Activated CD4-positive, CD25-positive, alpha-beta regulatory T cell (primary cell): ENCODE measurements around the gene CC2D2B.
"Not testable (repeated sequence)": the region's sequence is repeated elsewhere in the genome, so short reads cannot be mapped to it uniquely, and the experiment has no call there.

Source experiments
- DNase-seq, 4 experiments: peaks; one replicate each; lab custom pipeline; 2025; lab: John Stamatoyannopoulos, UW

Gene CC2D2B

GRCh38 chr10:96023168-96023567, 115.4 kb downstream of the CC2D2B start:
- DNase-seq = no peak

- DNase-seq = no peak
Observed at GRCh38 chr10:96025566-96025965, 117.8 kb downstream of the CC2D2B start.

- no peak for DNase-seq
Observed at GRCh38 chr10:96034625-96035024, 126.8 kb downstream of the CC2D2B start.

- no peak for DNase-seq
Observed at GRCh38 chr10:96038476-96039387, 131.0 kb downstream of the CC2D2B start.

GRCh38 chr10:96041146-96041545, 133.4 kb downstream of the CC2D2B start:
- DNase-seq = no peak

- DNase-seq = peak; percentile 61 to 72 (median 69)
Observed at GRCh38 chr10:96043033-96043892, 135.5 kb downstream of the CC2D2B start, which contains the start of gene CCNJ. TSS of gene CCNJ (plus strand) at chr10:96043583. CDS start at chr10:96044394, 811 bp downstream.

- peak; percentile 4 to 32 (median 24) for DNase-seq
Observed at GRCh38 chr10:96043893-96044715, 136.3 kb downstream of the CC2D2B start.

GRCh38 chr10:96044736-96045135, 137.0 kb downstream of the CC2D2B start:
- no peak for DNase-seq

GRCh38 chr10:96046546-96046945, 138.8 kb downstream of the CC2D2B start:
- no peak for DNase-seq

- DNase-seq = no peak
Observed at GRCh38 chr10:96047004-96047649, 139.4 kb downstream of the CC2D2B start.

GRCh38 chr10:96047925-96048324, 140.2 kb downstream of the CC2D2B start:
- not testable (repeated sequence) for DNase-seq

GRCh38 chr10:96049340-96049739, 141.6 kb downstream of the CC2D2B start:
- DNase-seq = no peak

- DNase-seq = no peak
Observed at GRCh38 chr10:96053985-96054384, 146.2 kb downstream of the CC2D2B start.

- DNase-seq = no peak
Observed at GRCh38 chr10:96056787-96057186, 149.0 kb downstream of the CC2D2B start.

- DNase-seq = no peak
Observed at GRCh38 chr10:96061232-96061631, 153.5 kb downstream of the CC2D2B start.

- no peak for DNase-seq
Observed at GRCh38 chr10:96072674-96073073, 164.9 kb downstream of the CC2D2B start.

- DNase-seq = no peak
Observed at GRCh38 chr10:96073722-96074121, 165.9 kb downstream of the CC2D2B start.

- no peak for DNase-seq
Observed at GRCh38 chr10:96074776-96075175, 167.0 kb downstream of the CC2D2B start.

- DNase-seq = no peak
Observed at GRCh38 chr10:96075977-96076376, 168.2 kb downstream of the CC2D2B start.

GRCh38 chr10:96077156-96077555, 169.4 kb downstream of the CC2D2B start:
- DNase-seq = no peak

- DNase-seq = no peak
Observed at GRCh38 chr10:96082153-96082552, 174.4 kb downstream of the CC2D2B start.
